C4-2B (cell line): ENCODE measurements around the gene TSFM.

ENCODE experiments used
- H3K27ac ChIP-seq: fragments of 450-650 bp; 2 replicates; pipeline ENCODE4 v1.5.1; 2017
- ZFX ChIP-seq: fragments of 450-650 bp; IDR thresholded peaks from 2 replicates; pipeline ENCODE4 v1.6.1; 2017
- TF ChIP-seq, protein P1 (sequence below): fragments of 450-650 bp; conservative IDR thresholded peaks from 2 replicates; pipeline ENCODE4 v1.5.1; 2017; ENCODE audit warnings: mild to moderate bottlenecking

The TSFM gene

DNA sequence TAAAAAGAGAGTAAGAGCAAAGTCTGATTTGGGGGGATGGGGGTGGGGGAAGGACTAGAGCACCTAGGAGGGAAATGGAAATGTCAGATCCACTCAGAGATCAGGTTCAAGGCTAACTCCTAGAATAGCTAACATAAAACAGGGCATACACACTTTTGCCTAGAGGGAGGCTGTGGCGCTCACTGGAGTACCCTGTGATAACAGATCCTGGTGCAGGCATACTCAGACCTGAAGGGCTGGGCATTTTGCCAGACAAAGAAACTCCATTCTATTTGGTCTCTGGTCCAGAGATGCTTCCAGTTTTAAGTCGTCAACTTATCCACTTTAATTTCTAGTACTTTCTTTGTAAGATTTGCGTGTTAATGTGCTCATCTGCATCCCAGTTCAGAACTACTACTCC, 58.1 kb downstream of the TSFM start:
- TF ChIP-seq, protein P1, sequence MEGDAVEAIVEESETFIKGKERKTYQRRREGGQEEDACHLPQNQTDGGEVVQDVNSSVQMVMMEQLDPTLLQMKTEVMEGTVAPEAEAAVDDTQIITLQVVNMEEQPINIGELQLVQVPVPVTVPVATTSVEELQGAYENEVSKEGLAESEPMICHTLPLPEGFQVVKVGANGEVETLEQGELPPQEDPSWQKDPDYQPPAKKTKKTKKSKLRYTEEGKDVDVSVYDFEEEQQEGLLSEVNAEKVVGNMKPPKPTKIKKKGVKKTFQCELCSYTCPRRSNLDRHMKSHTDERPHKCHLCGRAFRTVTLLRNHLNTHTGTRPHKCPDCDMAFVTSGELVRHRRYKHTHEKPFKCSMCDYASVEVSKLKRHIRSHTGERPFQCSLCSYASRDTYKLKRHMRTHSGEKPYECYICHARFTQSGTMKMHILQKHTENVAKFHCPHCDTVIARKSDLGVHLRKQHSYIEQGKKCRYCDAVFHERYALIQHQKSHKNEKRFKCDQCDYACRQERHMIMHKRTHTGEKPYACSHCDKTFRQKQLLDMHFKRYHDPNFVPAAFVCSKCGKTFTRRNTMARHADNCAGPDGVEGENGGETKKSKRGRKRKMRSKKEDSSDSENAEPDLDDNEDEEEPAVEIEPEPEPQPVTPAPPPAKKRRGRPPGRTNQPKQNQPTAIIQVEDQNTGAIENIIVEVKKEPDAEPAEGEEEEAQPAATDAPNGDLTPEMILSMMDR, result no peak
- no peak for TF ChIP-seq ZFX
- no peak overlapping the region for H3K27ac ChIP-seq

DNA sequence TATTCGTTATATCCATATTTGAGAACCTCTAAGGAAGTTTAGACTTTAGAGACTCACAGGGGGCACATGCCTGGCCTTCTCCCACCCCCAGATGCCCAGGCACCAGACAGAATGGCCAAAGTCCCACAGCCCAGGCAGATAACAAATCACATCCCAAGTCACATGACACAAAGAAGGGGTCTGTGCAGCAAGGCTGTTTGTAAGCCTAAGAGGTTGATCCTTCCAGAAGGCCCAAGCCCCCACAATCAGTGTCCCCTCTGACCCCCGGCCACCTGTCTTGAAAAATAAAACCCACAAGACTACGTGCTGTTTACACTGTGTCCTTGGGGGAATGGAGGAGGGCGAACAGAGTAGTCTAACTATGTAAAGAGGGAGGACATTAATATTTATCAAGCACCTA, 58.9 kb downstream of the TSFM start:
- H3K27ac ChIP-seq, result no peak overlapping the region
- TF ChIP-seq, protein P1, result no peak
- no peak for TF ChIP-seq ZFX

DNA sequence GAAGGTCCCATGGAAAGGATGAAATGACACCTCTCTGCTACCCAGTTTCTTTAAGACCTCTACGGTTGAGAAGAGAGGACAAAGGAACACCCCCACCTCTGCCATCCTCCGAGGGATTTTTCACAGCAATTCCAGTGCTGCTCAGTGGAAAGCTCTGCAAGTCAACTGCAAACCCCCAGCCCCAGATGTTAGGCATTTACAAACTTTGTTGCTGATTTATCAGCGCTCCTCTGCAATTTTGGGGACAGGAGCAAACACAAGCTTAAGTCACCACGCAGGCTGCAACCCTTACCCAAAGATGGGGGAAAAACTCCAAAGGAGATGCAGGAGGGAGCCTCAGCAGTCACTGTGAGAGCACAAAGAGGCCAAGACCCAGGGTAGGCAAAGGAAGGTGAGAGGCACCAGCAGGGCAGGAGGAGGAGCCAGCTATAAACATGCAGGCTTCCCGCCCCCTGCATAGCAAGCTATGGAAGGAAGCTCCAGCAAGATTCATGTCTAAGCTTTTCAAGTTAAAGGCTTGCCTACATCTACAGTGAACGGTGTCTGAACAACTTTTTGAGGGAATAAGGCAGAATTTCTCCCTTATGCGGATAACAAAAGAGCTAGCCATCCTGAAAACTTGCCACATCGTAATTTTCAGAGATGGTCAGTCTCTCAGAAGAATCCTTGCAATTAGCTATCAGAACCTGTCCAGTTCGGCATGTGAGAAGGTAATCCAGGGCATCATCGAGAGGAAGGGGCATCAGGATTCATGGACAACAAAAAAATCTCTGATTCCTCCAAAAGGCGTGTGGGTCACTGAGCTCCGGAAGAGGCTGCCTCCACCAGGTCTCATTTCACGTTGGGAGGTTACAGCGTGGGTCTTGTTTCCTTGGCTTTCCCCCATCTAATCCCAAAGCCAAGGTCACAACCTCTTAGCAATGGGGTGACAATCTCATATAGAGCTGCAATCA, 60.0 kb downstream of the TSFM start:
- no peak overlapping the region for H3K27ac ChIP-seq
- TF ChIP-seq, protein P1, result no peak
- no peak for TF ChIP-seq ZFX

DNA sequence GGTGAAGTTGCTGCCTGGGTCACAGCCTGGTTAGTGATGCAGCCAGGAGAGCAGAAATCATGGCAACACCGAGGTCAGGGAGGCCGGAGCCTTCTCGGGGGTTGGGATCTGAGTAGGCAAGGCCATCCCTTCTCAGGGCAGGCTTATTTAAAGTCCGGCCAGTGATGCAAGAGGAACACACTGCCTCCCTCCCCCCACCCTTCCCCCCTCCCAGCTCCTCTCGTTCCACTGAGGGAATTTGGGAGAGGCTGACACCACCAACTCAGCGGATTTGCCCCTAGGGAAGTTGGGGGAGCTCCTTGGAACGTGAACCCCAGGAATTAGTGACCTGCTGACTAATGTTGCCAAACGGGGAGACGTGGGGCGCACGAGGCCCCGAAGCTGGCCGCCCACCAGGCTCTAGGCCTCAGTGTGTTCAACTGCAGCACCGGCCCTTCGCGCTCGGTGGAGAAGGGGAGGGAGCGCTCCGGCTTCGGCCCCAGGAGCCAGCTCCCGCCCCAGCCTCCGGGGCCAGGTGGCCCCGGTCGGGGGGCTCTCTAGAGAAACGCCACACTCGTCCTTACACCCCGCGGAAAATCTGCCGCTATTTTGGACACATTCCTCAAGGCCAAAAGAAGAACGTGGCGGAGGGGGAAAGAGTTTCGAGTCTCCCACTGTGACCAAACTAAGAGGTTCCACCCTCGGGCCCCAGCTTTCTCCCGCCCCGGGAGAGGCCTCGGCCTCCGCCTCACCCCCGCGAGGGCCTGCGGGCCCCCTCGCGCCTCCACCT, 62.3 kb downstream of the TSFM start:
- TF ChIP-seq, protein P1, result no peak
- TF ChIP-seq ZFX, result no peak
- peak overlapping the region; percentile 94 for H3K27ac ChIP-seq

DNA sequence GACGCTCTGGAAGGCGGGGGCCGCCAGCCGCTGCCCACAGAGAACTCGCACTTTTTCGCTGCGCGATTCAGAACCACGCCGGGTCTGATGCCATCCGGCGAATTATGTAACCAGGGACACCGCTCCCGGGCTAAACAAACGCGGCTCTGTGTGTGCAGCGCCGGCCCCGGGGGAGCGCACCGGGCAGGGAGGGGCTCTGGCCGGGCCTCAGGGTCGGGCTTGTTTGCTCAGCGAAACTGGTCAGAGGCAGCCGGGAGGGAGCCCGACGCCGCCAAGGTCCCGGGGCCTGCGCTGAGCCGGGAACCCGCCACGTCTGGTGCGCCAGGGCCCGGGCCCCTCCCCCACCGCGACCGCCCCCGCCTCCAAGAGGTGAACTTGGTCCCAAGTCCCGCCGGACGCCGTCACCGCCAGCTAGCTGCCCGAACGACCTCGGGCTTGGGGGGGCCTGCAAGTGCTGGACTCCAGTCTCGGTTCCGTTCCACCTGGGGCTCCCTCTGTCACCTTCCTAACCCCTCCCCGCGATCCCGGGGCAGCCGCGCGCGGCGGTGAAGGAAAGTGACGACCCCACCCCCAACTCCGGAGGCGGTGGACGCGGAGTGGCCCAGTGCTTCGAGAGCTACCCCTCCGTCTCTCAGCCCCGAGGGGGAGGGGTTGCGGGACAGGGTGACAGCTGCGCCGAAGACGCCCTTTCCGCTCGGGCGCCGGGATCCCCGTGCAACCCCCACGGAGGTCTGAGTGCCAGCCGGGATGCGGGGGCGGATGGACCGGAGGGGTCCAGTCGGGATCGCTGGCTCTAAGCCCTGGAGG, 63.1 kb downstream of the TSFM start:
- TF ChIP-seq, protein P1, result no peak
- TF ChIP-seq ZFX, result peak; percentile 54
- peak overlapping the region; percentile 94 for H3K27ac ChIP-seq

DNA sequence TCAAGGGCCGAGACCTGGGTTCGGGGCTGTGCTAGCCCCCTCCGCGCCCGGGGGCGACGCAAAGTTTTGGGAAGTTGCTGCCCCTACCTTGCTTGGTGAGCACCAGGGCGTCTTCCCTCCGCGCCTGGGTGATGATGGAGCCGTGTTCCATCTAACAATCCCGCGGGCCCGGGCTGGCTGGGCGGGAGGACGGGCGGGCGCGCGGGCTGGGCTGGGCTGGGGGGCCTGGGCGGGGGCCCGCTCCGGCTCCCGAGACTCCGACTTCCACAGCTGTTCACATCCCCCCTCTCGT, 63.6 kb downstream of the TSFM start:
- H3K27ac ChIP-seq, result peak overlapping the region; percentile 94
- TF ChIP-seq, protein P1, result no peak
- no peak for TF ChIP-seq ZFX
